Measurements from ENCODE around the gene BFSP1. TPM values are rescaled to one million over a fixed set of nuclear protein-coding genes. Genes with fewer than 3 reads are reported as not detected.

The BFSP1 gene
- total RNA-seq, 1 donor, result 2.9 TPM

GRCh38 chr20:17573463-17573862 is 42.3 kb upstream of the BFSP1 start:
- Histone ChIP-seq H2AFZ (ENCODE audit: low read length) (no peak overlapping the region), H3K4me2 (ENCODE audit: insufficient read depth, low read length) (peak overlapping the region; percentile 90), H3K4me1 (ENCODE audit: insufficient read depth, low read length) (peaks cover 29% of the 10 kb centered on the region), H3K79me2 (ENCODE audit: insufficient read depth, low read length) (peaks cover 87% of the 10 kb centered on the region), H4K20me1 (ENCODE audit: insufficient read depth, low read length) (peaks cover 74% of the 10 kb centered on the region), H3K27ac (ENCODE audit: low read depth, low read length) (peak overlapping the region; percentile 48), H3K36me3 (ENCODE audit: insufficient read depth, low read length) (peaks cover 19% of the 10 kb centered on the region), H3K9me3 (ENCODE audit: low read depth, low read length) (no peaks in the 10 kb centered on the region), H3K4me3 (ENCODE audit: insufficient read depth, low read length) (peak overlapping the region; percentile 91), H3K27me3 (ENCODE audit: insufficient read depth, low read length) (no peaks in the 10 kb centered on the region)
- TF ChIP-seq, protein P1, sequence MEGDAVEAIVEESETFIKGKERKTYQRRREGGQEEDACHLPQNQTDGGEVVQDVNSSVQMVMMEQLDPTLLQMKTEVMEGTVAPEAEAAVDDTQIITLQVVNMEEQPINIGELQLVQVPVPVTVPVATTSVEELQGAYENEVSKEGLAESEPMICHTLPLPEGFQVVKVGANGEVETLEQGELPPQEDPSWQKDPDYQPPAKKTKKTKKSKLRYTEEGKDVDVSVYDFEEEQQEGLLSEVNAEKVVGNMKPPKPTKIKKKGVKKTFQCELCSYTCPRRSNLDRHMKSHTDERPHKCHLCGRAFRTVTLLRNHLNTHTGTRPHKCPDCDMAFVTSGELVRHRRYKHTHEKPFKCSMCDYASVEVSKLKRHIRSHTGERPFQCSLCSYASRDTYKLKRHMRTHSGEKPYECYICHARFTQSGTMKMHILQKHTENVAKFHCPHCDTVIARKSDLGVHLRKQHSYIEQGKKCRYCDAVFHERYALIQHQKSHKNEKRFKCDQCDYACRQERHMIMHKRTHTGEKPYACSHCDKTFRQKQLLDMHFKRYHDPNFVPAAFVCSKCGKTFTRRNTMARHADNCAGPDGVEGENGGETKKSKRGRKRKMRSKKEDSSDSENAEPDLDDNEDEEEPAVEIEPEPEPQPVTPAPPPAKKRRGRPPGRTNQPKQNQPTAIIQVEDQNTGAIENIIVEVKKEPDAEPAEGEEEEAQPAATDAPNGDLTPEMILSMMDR (IDR thresholded peaks at IDR 0.05; ENCODE audit: extremely low read depth, low read depth, low read length), result no peak
- no peak for DNase-seq (ENCODE audit: insufficient read length, low spot score, missing footprints)

DNA sequence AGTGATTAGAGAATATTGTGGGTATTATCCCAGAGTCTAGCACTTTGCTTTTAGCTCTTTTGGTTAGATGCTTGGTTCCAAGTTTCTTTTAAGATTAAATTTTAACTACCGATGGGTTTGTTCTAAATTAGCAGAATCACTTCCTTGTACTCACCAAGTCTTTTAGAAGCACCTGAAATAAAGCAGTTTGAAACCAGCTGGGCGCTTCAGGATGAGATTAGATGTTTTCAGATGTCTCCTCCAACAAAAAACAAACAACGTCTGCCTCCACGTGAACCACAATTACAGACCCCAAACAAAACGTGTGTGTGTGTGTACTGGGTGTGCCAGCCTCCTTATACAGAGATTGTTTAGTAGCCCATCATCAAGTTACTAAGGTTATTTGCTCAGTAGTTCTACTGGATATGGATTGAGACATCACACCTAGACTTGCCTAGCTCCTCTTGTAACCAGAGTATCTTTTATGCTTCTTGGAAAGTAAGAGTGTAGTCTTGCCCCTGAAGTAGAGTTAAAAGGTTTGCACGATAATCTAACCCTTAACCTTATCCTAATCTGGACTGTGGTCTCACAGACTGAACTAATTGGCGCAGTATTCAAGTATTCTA is 41.0 kb upstream of the BFSP1 start:
- DNase-seq (ENCODE audit: insufficient read length, low spot score, missing footprints), result no peak
- Histone ChIP-seq H3K4me1 (ENCODE audit: insufficient read depth, low read length) (peaks cover 33% of the 10 kb centered on the region), H2AFZ (ENCODE audit: low read length) (no peak overlapping the region), H3K27ac (ENCODE audit: low read depth, low read length) (peak overlapping the region; percentile 76), H3K36me3 (ENCODE audit: insufficient read depth, low read length) (peaks cover 19% of the 10 kb centered on the region), H3K27me3 (ENCODE audit: insufficient read depth, low read length) (no peaks in the 10 kb centered on the region), H3K9me3 (ENCODE audit: low read depth, low read length) (no peaks in the 10 kb centered on the region), H3K79me2 (ENCODE audit: insufficient read depth, low read length) (peaks cover 77% of the 10 kb centered on the region), H3K4me3 (ENCODE audit: insufficient read depth, low read length) (peak overlapping the region; percentile 91), H4K20me1 (ENCODE audit: insufficient read depth, low read length) (peaks cover 64% of the 10 kb centered on the region), H3K4me2 (ENCODE audit: insufficient read depth, low read length) (peak overlapping the region; percentile 90)
- TF ChIP-seq, protein P1 (IDR thresholded peaks at IDR 0.05; ENCODE audit: extremely low read depth, low read depth, low read length), result no peak

GRCh38 chr20:17571153-17571527 is 40.0 kb upstream of the BFSP1 start:
- TF ChIP-seq, protein P1 (IDR thresholded peaks at IDR 0.05; ENCODE audit: extremely low read depth, low read depth, low read length), result no peak
- Histone ChIP-seq H3K4me3 (ENCODE audit: insufficient read depth, low read length) (peak overlapping the region; percentile 91), H3K27ac (ENCODE audit: low read depth, low read length) (peak overlapping the region; percentile 76), H3K79me2 (ENCODE audit: insufficient read depth, low read length) (peaks cover 67% of the 10 kb centered on the region), H3K27me3 (ENCODE audit: insufficient read depth, low read length) (no peaks in the 10 kb centered on the region), H3K4me2 (ENCODE audit: insufficient read depth, low read length) (peak overlapping the region; percentile 90), H3K4me1 (ENCODE audit: insufficient read depth, low read length) (peaks cover 33% of the 10 kb centered on the region), H4K20me1 (ENCODE audit: insufficient read depth, low read length) (peaks cover 55% of the 10 kb centered on the region), H2AFZ (ENCODE audit: low read length) (no peak overlapping the region), H3K36me3 (ENCODE audit: insufficient read depth, low read length) (peaks cover 15% of the 10 kb centered on the region), H3K9me3 (ENCODE audit: low read depth, low read length) (no peaks in the 10 kb centered on the region)
- DNase-seq (ENCODE audit: insufficient read length, low spot score, missing footprints), result no peak

DNA sequence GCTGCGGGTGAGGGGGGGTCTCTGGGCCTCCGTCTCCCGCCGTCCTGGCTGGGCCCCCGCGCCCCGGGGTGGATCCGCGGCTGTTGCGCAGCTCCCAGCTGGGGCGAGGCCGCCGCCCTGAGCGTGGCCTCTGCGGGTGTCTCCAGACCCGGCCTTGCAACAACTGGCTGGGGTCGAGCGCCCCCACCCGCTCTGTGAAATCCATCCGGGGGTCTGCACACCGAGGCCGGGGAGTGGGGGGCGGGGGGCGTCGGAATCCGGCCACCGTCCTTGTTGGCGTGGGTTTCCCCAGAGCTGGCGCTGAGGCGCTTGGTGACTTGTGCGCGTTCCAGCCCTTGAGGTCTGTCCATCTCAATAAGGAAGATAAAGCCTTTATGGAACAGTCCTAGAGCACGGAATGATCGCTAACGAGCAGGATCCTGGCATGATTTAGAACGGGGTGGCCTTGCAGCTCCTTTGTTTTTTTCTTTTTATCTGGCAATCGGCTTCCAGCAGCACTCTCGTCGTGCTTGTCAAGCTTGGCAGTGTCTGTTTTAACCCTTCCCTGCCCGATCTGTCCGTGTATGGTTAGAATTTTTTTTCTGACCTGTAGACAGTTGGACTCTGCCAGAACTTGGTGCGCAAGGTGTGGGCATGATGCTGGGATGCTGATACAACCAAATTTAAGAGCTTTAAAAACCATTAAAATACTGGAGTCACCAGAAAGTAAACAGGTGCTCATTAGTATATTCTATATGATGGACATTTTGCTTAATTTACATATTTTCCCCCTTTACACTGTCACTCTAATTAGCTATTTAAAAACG is 39.4 kb upstream of the BFSP1 start:
- Histone ChIP-seq H3K27ac (ENCODE audit: low read depth, low read length) (peak overlapping the region; percentile 76), H2AFZ (ENCODE audit: low read length) (no peak overlapping the region), H3K36me3 (ENCODE audit: insufficient read depth, low read length) (peaks cover 13% of the 10 kb centered on the region), H3K9me3 (ENCODE audit: low read depth, low read length) (no peaks in the 10 kb centered on the region), H3K4me1 (ENCODE audit: insufficient read depth, low read length) (peaks cover 33% of the 10 kb centered on the region), H4K20me1 (ENCODE audit: insufficient read depth, low read length) (peaks cover 49% of the 10 kb centered on the region), H3K27me3 (ENCODE audit: insufficient read depth, low read length) (no peaks in the 10 kb centered on the region), H3K4me2 (ENCODE audit: insufficient read depth, low read length) (peak overlapping the region; percentile 90), H3K4me3 (ENCODE audit: insufficient read depth, low read length) (peak overlapping the region; percentile 91), H3K79me2 (ENCODE audit: insufficient read depth, low read length) (peaks cover 61% of the 10 kb centered on the region)
- TF ChIP-seq, protein P1 (IDR thresholded peaks at IDR 0.05; ENCODE audit: extremely low read depth, low read depth, low read length), result no peak
- DNase-seq (ENCODE audit: insufficient read length, low spot score, missing footprints), result no peak

Measured in osteoblast (primary cell).